KMS-11 (cell line): ENCODE results near the gene BTBD2.

ENCODE experiments used
- H2AFZ ChIP-seq: fragments of 200-600 bp; sonication (generic); 2 replicates; pipeline ENCODE4 v1.6.1; 2016; ENCODE audit warnings: antibody characterized with exemption, mixed run types, low read depth
- H3K27ac ChIP-seq: fragments of 200-600 bp; sonication (generic); 2 replicates; pipeline ENCODE4 v1.6.1; 2016; ENCODE audit warnings: mild to moderate bottlenecking, mixed run types
- H3K27me3 ChIP-seq: fragments of 200-600 bp; sonication (generic); 2 replicates; pipeline ENCODE4 v1.6.1; 2017; ENCODE audit warnings: mild to moderate bottlenecking, low read depth, mixed run types, moderate library complexity; ENCODE audit not compliant: insufficient read depth
- H3K36me3 ChIP-seq: fragments of 200-600 bp; sonication (generic); 2 replicates; pipeline ENCODE4 v1.6.1; 2017; ENCODE audit warnings: mild to moderate bottlenecking, mixed run types; ENCODE audit not compliant: insufficient read depth
- H3K4me1 ChIP-seq: fragments of 200-600 bp; sonication (generic); 2 replicates; pipeline ENCODE4 v1.6.1; 2016; ENCODE audit warnings: mild to moderate bottlenecking, low read depth, mixed run types; ENCODE audit not compliant: poor library complexity, severe bottlenecking
- H3K4me2 ChIP-seq: fragments of 200-600 bp; sonication (generic); 2 replicates; pipeline ENCODE4 v1.7.0; 2016; ENCODE audit warnings: mild to moderate bottlenecking, mixed run types
- H3K4me3 ChIP-seq: fragments of 200-600 bp; sonication (generic); IDR thresholded peaks from 2 replicates; pipeline ENCODE4 v1.6.1; 2017; ENCODE audit warnings: low read depth, low read length, mixed read lengths; ENCODE audit not compliant: insufficient read depth
- H3K79me2 ChIP-seq: fragments of 200-600 bp; sonication (generic); 2 replicates; pipeline ENCODE4 v1.6.1; 2016; ENCODE audit warnings: low read depth, mixed run types; ENCODE audit not compliant: insufficient read depth
- H3K9ac ChIP-seq: fragments of 200-600 bp; sonication (generic); 2 replicates; pipeline ENCODE4 v1.6.1; 2016; ENCODE audit warnings: mild to moderate bottlenecking, mixed run types
- H4K20me1 ChIP-seq: fragments of 200-600 bp; sonication (generic); 2 replicates; pipeline ENCODE4 v1.6.1; 2016; ENCODE audit warnings: mild to moderate bottlenecking, mixed run types; ENCODE audit not compliant: insufficient read depth
- TF ChIP-seq, protein P1 (sequence below): fragments of 200-600 bp; sonication (generic); conservative IDR thresholded peaks from 2 replicates; pipeline ENCODE4 v1.6.1; 2017; ENCODE audit warnings: low read depth, mild to moderate bottlenecking, antibody characterized with exemption, low read length, moderate library complexity, mixed read lengths

The BTBD2 gene

DNA sequence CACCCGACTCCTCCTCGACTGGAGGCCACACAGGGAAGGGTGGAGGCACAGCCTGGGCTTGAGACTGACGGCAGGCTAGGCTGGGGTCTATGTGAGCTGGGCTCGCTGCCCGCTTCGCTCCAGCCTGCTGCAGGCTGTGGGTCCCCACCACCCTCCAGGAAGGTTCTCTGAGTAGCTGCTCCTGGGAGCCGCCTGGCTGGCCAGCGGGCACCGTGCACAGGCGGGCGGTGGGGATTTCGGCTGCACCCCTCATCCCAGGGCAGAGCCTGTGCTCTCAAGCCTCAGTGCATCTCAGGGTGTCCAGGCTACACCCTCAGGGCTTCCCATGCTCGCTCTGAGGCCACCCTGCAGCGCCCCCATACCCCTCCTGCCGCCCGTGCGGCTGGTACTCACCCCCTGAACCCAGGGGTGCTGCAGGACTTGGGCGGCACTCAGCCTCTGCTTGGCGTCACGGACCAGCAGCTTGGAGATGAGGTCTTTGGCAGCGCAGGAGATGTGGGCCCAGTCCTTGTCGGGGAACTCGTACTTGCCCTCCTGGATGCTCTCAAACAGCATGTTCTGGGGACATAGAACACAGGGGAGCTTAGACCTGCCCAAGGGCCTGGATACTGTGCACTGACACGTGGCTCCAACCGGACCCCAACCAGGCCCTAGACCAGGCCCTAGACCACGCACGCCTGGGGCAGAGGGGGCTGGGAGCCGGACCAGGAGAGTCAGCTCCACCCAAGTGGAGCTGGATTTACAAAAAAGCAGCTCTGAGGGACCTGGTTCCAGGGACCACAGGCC lies 25.3 kb upstream of the BTBD2 start:
- H4K20me1 ChIP-seq: no peaks in the 10 kb centered on the region
- no peak overlapping the region for H2AFZ ChIP-seq
- peaks cover 5% of the 10 kb centered on the region; the same call in 1 of the 2 replicates for H3K79me2 ChIP-seq
- peak overlapping the region; percentile 93 for H3K4me2 ChIP-seq
- TF ChIP-seq, protein P1, sequence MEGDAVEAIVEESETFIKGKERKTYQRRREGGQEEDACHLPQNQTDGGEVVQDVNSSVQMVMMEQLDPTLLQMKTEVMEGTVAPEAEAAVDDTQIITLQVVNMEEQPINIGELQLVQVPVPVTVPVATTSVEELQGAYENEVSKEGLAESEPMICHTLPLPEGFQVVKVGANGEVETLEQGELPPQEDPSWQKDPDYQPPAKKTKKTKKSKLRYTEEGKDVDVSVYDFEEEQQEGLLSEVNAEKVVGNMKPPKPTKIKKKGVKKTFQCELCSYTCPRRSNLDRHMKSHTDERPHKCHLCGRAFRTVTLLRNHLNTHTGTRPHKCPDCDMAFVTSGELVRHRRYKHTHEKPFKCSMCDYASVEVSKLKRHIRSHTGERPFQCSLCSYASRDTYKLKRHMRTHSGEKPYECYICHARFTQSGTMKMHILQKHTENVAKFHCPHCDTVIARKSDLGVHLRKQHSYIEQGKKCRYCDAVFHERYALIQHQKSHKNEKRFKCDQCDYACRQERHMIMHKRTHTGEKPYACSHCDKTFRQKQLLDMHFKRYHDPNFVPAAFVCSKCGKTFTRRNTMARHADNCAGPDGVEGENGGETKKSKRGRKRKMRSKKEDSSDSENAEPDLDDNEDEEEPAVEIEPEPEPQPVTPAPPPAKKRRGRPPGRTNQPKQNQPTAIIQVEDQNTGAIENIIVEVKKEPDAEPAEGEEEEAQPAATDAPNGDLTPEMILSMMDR: no peak
- no peak overlapping the region for H3K4me3 ChIP-seq
- peak overlapping the region; percentile 90 for H3K9ac ChIP-seq
- peaks cover 34% of the 10 kb centered on the region for H3K4me1 ChIP-seq
- peak overlapping the region; percentile 91 for H3K27ac ChIP-seq
- no peaks in the 10 kb centered on the region for H3K27me3 ChIP-seq
- H3K36me3 ChIP-seq: no peaks in the 10 kb centered on the region

DNA sequence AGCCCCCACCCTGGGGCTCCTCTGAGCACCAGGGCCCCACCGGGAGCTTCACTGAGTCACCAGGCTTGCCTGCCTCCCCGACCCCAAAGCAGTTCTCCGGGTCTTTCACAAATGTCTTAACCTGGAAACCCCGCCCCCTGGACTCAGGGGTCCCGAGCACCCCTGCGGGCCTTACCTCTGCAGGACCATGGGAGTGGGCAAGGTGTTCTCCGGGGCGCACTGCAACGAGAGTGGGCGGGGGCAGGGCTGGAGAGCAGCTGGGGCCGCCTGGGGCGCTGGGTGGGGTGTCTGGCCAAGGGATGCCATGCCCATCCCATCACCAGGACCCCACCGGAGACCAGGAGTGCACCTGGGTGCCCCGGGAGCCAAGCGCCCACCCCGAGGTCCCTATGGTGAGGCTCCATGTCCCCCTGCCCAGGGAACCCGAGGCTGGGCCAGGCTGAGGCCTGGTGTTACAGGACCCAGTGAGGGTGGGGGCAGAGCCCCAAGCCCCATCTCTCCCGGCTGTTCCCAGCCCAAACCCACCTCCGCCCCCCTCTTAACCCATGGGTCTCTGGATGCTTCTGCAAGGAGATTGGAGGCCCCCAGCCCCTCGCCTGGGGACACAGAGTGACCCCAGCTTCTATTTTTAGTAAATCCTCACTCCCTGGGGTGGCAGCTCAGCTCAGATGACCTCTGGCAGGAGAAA lies 24.6 kb upstream of the BTBD2 start:
- Histone ChIP-seq H3K27ac (peak overlapping the region; percentile 91; the same call in 1 of the 2 replicates), H3K9ac (no peak overlapping the region), H3K79me2 (peaks cover 5% of the 10 kb centered on the region; the same call in 1 of the 2 replicates), H3K4me2 (no peak overlapping the region; the same call in 1 of the 2 replicates), H2AFZ (no peak overlapping the region), H3K4me3 (no peak overlapping the region), H3K27me3 (no peaks in the 10 kb centered on the region), H3K4me1 (peaks cover 34% of the 10 kb centered on the region), H3K36me3 (no peaks in the 10 kb centered on the region), H4K20me1 (no peaks in the 10 kb centered on the region)
- TF ChIP-seq, protein P1: no peak

DNA sequence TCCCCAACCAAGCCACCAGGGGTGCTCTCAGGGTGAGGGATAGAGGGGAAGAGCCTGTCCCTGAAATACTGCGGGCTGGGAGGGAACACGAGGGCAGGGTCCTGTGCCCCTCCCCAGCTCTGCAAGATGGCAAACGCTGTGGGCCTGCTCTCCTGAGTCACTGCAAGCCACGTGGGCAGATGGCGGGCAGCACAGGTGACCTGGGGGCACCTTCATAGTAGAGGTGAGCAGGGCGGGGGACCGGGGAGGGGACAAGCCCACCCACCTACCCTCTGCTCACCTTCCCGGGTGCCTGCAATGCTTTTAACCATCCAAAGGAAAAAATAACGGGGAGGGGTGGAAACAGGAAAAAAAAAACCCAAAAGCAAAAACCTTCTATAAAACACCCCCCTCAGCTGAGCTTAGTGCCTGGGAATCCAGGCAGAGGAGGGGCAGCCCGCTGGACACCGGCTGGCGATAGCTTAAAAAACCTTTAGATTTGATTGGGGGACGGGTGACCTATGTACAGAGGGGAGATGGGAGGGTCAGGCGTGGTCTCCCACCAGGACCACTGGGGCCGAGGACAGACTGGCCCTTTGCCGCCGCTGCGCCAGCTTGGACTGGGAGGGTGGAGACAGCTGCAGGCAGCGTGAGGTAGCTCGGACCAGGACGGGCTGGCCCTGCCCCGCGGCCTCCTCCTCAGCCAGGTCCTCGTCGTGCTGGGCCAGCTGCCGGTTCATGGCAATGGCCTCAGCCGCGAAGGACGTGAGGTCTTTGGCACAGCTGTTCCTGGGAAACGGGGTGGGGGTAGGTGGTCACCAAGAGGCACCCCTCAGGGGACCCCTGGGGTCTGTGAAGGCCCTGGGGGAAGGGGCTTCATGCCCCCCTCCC lies 23.8 kb upstream of the BTBD2 start:
- no peak overlapping the region for H3K4me3 ChIP-seq
- no peaks in the 10 kb centered on the region for H4K20me1 ChIP-seq
- H3K4me2 ChIP-seq: no peak overlapping the region
- H2AFZ ChIP-seq: no peak overlapping the region
- no peaks in the 10 kb centered on the region for H3K36me3 ChIP-seq
- no peak overlapping the region for H3K27ac ChIP-seq
- peaks cover 34% of the 10 kb centered on the region for H3K4me1 ChIP-seq
- peaks cover 5% of the 10 kb centered on the region; the same call in 1 of the 2 replicates for H3K79me2 ChIP-seq
- no peaks in the 10 kb centered on the region for H3K27me3 ChIP-seq
- H3K9ac ChIP-seq: no peak overlapping the region
- TF ChIP-seq, protein P1: no peak

DNA sequence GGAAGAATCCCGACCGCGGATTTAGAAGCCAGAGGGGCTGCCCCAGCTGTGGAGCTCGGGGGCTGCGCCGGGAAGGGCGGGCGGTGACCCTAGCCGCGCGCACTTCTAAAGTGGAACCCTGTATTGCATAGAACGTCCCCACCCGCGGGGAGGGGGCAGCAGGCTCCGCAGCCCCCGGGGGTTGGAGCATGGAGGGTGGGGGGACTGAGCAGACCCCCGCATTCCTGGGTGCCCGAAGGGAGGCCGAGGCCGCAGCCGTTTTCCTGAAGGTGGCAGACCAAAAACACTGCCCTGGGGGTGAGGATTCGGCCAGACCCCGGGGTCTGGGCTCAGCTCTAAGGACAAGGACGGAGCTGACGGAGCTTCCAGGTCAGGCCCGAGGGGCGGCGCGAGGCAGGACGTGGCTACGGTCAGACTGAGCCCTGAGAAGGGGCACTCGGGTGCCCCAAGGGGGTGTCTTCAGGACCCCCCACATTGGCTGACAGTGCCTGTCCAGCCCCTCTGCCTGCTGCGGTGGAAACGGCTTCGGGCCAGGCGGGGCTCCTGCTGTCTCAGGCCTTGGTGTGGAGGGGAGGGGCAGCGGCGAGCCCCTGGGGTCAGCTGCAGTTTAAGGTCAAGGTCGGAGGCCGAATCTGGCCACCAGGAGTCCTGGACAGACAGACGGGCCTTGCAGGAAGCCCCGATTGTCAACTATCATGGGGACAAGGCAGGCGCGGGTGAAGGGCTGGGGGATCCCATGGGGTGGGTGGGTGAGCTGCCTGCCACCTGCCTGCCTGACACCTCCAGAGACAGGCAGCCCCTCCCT lies 23.0 kb upstream of the BTBD2 start:
- Histone ChIP-seq H3K4me3 (no peak overlapping the region), H3K4me1 (peaks cover 37% of the 10 kb centered on the region), H3K27ac (no peak overlapping the region), H3K27me3 (no peaks in the 10 kb centered on the region), H3K79me2 (peaks cover 5% of the 10 kb centered on the region), H4K20me1 (no peaks in the 10 kb centered on the region), H2AFZ (no peak overlapping the region), H3K9ac (no peak overlapping the region), H3K36me3 (no peaks in the 10 kb centered on the region), H3K4me2 (no peak overlapping the region)
- TF ChIP-seq, protein P1: no peak
